Chondrocyte (in vitro differentiated cells): ENCODE results near the gene HEXIM1. TPM values are rescaled to one million over a fixed set of nuclear protein-coding genes. Genes with fewer than 3 reads are reported as not detected.

Experiments used
- DNase-seq: peaks from one replicate; pipeline ENCODE4 v3.0.0; 2021; ENCODE audit warnings: mixed read lengths, low spot score
- H3K27ac Mint-ChIP-seq: one replicate; pipeline ENCODE4 v1.8.0; 2021; ENCODE audit warnings: mild to moderate bottlenecking, moderate library complexity, mixed read lengths; ENCODE audit not compliant: unreplicated experiment
- H3K27me3 Mint-ChIP-seq: 2 replicates; pipeline ENCODE4 v1.8.0; 2021; ENCODE audit warnings: low read depth, mixed read lengths
- H3K36me3 Mint-ChIP-seq: 2 replicates; pipeline ENCODE4 v1.8.0; 2021; ENCODE audit warnings: low read depth, mixed read lengths
- H3K4me1 Mint-ChIP-seq: 2 replicates; pipeline ENCODE4 v1.8.0; 2021; ENCODE audit warnings: low read depth, mild to moderate bottlenecking, mixed read lengths
- H3K4me3 Mint-ChIP-seq: one replicate; pipeline ENCODE4 v1.8.0; 2021; ENCODE audit warnings: mild to moderate bottlenecking, moderate library complexity, mixed read lengths; ENCODE audit not compliant: unreplicated experiment
- H3K9me3 Mint-ChIP-seq: 2 replicates; pipeline ENCODE4 v1.8.0; 2021; ENCODE audit warnings: low read depth, mixed read lengths
- CTCF ChIP-seq: fragments of 200-600 bp; sonication (generic); IDR thresholded peaks from 2 replicates; pipeline ENCODE4 v1.5.0; 2021; ENCODE audit warnings: antibody characterized with exemption, mild to moderate bottlenecking, moderate library complexity
- total RNA-seq: library from RNA; stranded (reverse); gene quantifications from 3 replicates; pipeline ENCODE4 v1.2.1, GENCODE V29; 2021

The HEXIM1 gene
- total RNA-seq, 1 donor from 2014 or later = 36.4 TPM

DNA sequence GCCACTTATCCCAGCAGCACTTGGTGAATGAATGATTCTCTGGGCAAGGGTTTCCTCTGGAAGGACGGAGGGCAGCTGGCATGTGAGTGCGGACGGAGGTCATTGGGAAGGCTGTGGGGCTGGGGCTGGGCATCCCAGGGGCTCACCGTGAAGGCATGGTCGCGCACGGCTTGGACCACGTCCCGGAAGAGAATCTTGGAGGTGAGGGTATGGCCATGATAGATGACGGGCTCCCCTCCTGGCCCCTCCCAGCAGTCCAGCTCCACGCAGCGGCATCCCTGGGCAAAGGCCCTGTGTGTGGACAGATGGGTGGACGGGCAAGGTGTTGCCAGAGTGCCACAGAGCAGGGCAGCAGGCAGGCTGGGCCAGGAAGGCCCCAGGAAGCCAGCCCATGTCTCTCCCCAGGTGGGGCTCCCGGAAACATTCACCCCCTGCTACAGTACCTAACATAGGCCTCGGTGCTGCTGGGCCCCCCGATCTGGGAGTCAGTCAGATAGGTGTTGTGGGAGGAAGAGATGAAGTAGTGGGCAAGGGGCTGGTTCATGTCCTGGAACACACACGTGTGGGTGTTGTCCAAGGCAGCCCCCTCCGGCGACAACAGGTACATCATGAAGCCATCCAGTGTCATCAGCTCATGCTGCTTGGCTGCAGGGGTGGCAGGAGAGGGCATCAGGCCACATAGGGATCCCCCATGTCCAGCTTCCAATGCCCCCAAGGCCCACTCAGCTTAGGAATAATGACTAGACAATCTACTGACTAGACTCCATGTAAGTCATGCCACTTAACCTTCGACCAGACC lies 30.2 kb upstream of the HEXIM1 start:
- no peak overlapping the region for H3K4me3 Mint-ChIP-seq
- DNase-seq = no peak
- no peak overlapping the region for H3K27ac Mint-ChIP-seq
- peaks cover 32% of the 10 kb centered on the region for H3K4me1 Mint-ChIP-seq
- H3K36me3 Mint-ChIP-seq = peaks cover 17% of the 10 kb centered on the region
- no peak for TF ChIP-seq CTCF
- no peaks in the 10 kb centered on the region for H3K27me3 Mint-ChIP-seq
- H3K9me3 Mint-ChIP-seq = no peaks in the 10 kb centered on the region

- H3K9me3 Mint-ChIP-seq = no peaks in the 10 kb centered on the region
- no peak for DNase-seq
- no peaks in the 10 kb centered on the region for H3K27me3 Mint-ChIP-seq
- H3K4me1 Mint-ChIP-seq = peaks cover 36% of the 10 kb centered on the region
- no peak for TF ChIP-seq CTCF
- H3K27ac Mint-ChIP-seq = no peak overlapping the region
- H3K4me3 Mint-ChIP-seq = no peak overlapping the region
- peaks cover 17% of the 10 kb centered on the region for H3K36me3 Mint-ChIP-seq
Observed at GRCh38 chr17:45118691-45119090, 29.6 kb upstream of the HEXIM1 start.

DNA sequence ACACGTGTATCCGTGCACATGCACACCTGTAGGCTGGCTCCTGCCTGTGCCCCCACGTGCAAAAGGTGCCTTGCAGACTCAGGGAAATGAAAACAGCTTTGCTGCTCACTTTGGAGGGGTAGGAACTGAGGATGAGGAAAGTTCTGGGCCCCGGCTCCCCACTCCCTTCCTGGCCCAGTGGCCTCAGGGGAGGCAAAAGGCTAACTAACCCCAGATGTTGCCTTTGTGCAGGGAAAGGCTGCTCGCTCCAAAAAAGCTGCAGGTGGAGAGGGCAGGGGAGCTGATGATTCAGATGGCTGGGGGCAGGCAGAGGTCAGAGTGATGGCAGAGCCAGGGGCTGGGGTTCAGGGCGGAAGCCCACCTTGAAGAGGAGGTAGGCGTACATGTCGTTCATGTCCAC lies 28.3 kb upstream of the HEXIM1 start:
- no peak for DNase-seq
- H3K36me3 Mint-ChIP-seq = peaks cover 17% of the 10 kb centered on the region
- H3K9me3 Mint-ChIP-seq = no peaks in the 10 kb centered on the region
- no peak overlapping the region for H3K27ac Mint-ChIP-seq
- H3K27me3 Mint-ChIP-seq = no peaks in the 10 kb centered on the region
- TF ChIP-seq CTCF = no peak
- H3K4me3 Mint-ChIP-seq = no peak overlapping the region
- H3K4me1 Mint-ChIP-seq = peaks cover 47% of the 10 kb centered on the region

GRCh38 chr17:45120558-45120957 lies 27.7 kb upstream of the HEXIM1 start:
- H3K4me1 Mint-ChIP-seq = peaks cover 48% of the 10 kb centered on the region
- H3K4me3 Mint-ChIP-seq = no peak overlapping the region
- H3K9me3 Mint-ChIP-seq = no peaks in the 10 kb centered on the region
- no peak for TF ChIP-seq CTCF
- H3K27ac Mint-ChIP-seq = no peak overlapping the region
- no peaks in the 10 kb centered on the region for H3K27me3 Mint-ChIP-seq
- no peak for DNase-seq
- H3K36me3 Mint-ChIP-seq = peaks cover 17% of the 10 kb centered on the region

DNA sequence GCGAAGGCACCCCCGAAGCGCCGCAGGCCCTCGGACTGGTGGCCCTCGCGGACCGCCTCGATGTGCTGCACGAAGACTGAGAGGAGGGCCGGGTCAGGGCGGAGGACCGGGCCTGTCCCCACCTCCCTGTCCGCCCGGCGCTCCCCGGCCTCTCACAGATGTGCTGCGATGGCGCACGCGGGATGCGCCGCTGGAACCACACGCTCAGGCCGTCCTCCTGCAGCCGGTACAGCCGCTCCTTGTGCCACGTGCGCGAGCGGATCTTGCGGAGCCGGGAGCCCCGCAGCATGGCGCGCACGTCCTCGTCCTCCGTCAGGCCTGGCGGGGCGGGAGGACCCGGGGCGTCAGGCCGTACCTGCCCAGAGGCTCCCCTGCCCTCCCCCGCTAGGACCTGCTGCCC lies 27.2 kb upstream of the HEXIM1 start:
- H3K9me3 Mint-ChIP-seq = no peaks in the 10 kb centered on the region
- no peak for DNase-seq
- H3K4me3 Mint-ChIP-seq = no peak overlapping the region
- no peak overlapping the region for H3K27ac Mint-ChIP-seq
- H3K36me3 Mint-ChIP-seq = peaks cover 17% of the 10 kb centered on the region
- no peaks in the 10 kb centered on the region for H3K27me3 Mint-ChIP-seq
- no peak for TF ChIP-seq CTCF
- peaks cover 44% of the 10 kb centered on the region for H3K4me1 Mint-ChIP-seq
